Loucy (cell line): ENCODE data around the gene HOXB8.
A peak's percentile ranks its signal among the peaks of the same experiment; 100 is the strongest.

ENCODE experiments used
- EZH2phosphoT487 ChIP-seq: fragments of 200-600 bp; IDR thresholded peaks from 2 replicates; pipeline ENCODE4 v1.6.1; 2018; ENCODE audit warnings: antibody characterized with exemption, mild to moderate bottlenecking, moderate library complexity, borderline replicate concordance
- TF ChIP-seq, protein P1 (sequence below): fragments of 200-600 bp; sonication (generic); conservative IDR thresholded peaks from 2 replicates; pipeline ENCODE4 v1.5.1; 2014; ENCODE audit warnings: mild to moderate bottlenecking, antibody characterized with exemption, low read length

DNA sequence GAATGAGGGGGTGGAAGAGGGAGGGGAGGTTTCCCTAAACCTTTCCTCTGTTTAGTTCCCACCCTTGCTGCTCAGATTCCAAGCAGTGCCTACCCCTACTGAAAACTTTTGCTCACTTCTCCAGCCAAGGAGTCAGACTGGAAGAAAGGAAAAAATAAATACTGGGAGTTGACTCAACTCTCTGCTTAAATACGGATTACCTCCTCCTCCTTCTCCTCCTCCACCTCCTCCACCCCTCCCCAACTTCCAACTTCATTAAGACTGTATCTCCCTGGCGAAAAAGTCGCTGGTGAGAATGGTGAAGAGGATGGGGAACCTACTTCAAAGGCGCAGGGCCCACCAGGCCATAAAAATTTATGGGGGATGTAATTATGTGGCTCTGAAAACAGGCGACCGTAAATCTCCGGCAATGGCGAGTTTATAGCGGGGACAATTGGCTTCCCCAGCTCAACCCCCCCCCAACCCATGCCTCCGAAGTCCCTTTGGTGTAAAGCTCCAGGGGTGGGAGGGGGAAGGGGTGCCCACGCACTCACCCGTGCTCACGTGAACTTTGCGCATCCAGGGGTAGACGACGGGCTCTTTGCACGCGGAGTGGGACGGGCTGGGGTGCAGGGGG lies 37.7 kb downstream of the HOXB8 start:
- TF ChIP-seq, protein P1, sequence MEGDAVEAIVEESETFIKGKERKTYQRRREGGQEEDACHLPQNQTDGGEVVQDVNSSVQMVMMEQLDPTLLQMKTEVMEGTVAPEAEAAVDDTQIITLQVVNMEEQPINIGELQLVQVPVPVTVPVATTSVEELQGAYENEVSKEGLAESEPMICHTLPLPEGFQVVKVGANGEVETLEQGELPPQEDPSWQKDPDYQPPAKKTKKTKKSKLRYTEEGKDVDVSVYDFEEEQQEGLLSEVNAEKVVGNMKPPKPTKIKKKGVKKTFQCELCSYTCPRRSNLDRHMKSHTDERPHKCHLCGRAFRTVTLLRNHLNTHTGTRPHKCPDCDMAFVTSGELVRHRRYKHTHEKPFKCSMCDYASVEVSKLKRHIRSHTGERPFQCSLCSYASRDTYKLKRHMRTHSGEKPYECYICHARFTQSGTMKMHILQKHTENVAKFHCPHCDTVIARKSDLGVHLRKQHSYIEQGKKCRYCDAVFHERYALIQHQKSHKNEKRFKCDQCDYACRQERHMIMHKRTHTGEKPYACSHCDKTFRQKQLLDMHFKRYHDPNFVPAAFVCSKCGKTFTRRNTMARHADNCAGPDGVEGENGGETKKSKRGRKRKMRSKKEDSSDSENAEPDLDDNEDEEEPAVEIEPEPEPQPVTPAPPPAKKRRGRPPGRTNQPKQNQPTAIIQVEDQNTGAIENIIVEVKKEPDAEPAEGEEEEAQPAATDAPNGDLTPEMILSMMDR: no peak
- TF ChIP-seq EZH2phosphoT487: peak; percentile 63; the same call in 1 of the 2 replicates
